ENCODE data around the gene WDR37.

Gene WDR37

DNA sequence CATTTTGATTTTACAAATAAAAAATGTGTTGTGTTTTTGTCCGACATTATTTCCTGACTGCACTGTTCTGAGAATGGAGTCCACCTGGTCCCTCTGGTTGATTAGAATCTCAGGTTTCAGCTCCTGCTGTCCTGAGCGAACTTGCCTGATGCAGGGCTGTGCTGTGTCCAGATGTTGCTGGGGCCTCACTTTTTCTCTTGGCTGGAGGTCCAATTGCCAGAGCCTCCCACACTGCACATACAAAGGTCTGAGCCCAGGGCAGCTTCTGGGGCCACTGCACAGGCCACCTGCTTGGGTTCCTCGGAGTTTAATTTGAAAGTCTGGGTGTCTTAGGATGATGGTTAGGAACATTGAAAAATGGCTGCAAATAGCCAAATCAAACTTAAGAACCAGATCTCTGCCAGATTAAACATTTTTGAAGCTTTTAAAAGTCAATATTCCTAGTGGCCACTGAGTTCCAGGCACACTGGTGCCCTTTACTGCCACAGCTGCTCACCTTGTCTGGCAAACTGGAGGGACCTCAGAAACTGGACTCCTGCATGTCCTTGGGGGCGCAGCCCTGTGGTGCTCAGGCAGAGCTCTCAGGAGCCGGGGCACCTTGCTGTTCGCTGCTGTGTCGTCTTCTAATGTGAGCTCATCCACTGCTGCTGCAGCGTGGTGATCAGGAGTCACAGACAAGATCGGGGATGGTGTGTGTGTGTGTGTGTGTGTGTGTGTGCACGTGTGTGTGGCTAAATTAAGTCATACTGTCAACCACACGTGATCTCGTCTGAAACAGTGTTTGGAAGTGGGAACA is 75.0 kb downstream of the WDR37 start:
- no peak for DNase-seq

DNA sequence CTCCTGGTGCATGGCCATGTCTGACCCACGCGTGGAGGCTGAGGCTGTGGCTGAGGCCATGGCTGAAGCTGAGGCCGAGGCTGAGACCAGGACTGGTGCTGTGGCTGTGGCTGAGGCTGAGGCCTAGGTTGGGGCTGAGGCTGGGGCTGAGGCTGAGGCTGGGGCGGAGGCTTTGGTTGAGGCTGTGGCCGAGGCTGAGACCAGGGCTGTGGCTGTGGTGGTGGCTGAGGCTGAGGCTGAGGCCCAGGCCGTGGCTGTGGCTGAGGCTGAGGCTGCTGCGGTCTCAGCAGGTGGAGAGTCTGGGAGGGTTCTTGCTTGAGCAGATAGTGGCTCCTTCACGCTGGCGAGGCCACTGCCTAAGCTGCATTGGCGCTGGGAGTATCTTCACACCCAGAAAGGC is 76.4 kb downstream of the WDR37 start:
- DNase-seq, result no peak

DNA sequence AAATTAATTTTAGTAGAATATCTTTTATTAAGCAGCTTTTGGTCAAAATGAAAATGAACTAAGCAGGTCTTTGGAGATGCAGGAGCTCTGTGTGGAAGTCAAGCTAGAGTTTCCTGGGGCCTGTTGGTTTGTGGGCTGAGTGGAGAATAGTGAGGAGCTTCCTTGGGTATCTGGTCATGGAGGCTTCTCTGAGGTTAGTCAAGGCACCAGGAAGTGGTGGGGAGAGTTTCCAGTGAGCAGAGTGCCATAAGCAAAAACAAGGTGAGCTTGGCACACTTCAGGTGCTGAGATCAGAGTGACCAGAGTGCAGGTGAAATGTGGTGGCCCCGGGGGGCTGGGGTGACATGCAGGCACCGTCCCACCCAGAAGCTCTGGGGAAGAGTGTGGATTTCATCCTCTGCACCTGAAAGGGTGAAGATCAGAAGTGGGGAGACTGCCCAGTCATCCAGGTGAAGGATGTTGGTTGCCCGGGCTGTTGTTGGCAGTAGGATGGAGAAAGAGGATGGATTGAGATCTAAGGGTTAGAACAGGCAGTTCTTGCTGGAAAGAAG is 77.4 kb downstream of the WDR37 start:
- DNase-seq, result no peak

DNA sequence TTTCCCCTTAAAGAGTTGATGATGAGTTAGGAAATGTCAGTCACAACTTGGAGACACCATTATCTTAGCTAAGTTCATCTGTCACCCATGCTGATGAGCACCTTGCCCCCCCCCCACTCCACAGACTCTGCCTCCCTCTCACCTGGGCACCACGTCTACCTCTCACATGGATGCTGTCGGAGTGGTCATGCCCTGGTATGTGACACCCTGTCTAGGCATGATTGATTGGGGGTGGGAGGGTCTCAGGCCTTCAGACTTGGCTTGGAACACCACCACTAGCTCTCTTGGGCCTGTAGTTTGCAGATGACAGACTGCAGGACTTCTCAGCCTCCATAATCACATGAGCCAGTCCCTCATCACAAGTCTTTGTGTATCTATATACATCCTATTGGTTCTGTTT is 78.0 kb downstream of the WDR37 start:
- no peak for DNase-seq

DNA sequence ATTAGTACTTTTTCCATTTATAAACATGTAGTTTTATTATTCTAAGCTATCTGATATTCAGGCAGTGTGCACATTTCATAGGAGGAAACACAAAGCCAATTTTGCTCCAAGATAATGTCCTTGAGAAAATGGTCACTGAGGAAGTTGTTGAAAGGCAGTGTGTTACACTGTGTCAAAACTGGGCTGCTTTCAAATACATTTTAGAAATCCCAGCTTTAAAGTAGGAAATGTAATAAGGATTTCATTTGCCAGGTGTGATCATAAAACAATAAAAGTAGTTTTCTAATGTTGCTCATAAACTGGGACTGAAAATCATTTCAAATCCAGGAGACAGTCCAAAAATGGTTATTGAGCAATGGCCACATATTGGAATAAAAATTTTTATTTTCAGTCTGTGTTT is 80.1 kb downstream of the WDR37 start:
- no peak for DNase-seq

DNA sequence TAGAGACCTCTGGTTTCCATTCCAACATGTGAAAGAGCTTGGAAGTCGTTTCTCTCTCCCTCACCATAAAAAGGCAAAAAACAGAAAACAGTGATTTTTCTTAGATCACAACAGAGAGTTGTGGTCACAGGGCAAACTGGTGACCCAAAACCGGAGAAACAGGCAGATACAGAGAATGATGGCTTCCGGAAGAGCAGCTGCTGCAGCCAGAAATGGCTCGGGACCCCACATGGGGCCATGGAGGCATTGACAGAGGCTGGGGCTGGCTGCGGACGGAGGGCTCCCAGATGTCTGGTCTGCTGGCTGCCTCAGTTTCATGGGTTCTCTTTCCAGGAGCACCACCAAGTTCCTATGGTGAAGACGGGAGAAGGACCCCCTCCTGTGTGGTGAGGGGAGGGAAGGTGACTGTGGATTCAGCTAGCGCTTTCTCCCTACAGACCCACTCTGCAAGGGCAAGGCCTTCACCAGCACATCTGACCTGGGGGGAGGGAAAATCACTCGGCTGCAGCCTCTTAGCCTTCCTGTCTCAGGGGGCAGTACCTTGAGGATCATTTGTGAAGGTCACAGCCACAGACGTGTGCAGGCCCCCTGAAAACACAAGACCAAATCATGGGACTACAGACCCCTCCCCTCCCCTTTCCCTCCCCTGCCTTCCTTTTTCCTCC is 81.4 kb downstream of the WDR37 start:
- DNase-seq, result no peak

DNA sequence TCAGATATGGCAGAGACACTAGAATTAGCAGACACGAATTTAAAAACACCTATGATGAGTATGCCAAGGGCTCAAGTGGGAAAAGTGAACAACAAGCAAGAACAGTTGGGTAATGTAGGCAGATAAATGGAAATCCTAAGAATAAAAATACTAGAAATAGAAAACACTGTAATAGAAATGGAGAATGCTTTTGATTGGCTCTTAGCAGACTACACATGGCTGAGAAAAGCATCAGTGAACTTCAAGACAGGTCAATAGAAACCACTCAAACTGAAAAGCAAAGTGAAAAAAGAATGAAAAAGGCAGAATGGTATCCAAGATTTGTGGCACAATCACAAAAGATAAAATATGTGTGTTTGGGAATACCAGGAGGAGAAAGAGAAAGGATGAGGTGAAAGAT is 82.3 kb downstream of the WDR37 start:
- DNase-seq, result no peak

DNA sequence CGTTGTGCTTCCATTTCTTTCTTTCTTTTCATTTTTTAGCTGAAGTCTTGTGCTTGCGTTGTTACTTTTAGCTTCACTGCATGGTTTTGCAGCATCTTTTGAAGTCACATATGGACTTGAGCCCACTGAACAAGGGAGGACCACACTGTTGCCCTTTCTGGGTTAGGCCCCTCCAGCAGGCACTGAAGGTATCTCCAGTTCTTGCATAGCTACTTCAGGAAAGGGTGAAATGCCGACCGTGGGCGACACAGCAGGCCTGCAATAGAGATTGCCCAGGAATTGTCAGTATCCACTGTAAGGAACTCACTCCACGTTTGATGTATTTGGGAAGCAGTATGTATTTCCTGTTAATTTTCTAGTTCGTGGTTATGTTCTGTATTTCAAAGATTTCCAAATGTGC is 85.1 kb downstream of the WDR37 start:
- no peak for DNase-seq

DNA sequence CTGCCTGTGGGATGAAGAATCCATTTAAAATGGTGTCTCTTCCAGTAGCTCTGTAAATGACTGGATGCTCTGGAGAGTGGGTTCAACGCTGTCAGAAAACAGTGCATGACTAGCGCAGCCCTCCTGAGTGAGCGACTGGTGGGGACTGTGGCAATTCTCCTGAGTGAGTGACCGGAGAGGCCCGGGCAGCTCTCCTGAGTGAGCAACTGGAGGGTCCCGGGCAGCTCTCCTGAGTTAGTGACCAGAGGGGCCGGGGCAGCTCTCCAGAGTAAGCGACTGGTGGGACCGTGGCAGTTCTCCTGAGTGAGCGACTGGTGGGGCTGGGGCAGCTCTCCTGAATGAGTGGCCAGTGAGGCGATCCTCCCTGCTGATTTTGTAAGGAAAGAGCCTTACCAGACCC is 85.5 kb downstream of the WDR37 start:
- no peak for DNase-seq

DNA sequence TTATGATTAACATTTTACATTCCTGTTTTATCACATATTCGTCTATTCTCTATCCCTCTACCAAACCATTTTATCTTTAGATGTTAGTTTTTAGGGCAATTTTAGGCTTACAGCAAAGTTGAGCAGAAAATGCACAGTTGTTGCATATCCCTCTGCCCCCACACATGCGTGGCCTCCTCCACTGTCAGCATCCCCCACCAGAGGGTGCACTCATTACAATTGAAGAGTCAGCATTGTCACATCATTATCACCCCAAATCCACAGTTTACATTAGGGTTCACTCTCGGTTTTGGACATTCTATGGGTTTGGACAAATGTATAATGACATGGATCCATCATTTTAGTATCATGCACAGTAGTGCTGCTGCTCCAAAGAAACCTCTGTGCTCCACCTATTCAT is 86.4 kb downstream of the WDR37 start:
- no peak for DNase-seq

DNA sequence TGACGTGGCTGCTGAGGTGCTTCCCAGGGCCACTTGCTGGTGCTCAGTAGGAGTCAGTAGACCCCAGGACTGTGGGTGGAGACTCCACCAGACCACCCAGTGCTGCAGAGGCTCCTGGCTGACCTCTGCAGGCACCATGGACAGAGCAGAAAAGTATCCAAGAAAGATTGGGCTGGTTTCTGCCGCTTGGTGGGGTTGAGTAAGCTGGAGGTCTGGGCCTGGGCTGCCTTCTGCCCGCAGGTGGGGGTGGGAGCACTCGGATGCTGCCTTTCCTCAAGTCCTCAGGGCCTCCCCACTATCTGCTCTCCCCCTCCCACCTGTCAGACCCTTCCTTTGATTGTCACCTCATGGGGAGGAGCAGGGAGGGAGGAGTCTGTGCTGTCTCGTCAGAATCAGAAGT is 91.6 kb downstream of the WDR37 start:
- DNase-seq, result no peak

DNA sequence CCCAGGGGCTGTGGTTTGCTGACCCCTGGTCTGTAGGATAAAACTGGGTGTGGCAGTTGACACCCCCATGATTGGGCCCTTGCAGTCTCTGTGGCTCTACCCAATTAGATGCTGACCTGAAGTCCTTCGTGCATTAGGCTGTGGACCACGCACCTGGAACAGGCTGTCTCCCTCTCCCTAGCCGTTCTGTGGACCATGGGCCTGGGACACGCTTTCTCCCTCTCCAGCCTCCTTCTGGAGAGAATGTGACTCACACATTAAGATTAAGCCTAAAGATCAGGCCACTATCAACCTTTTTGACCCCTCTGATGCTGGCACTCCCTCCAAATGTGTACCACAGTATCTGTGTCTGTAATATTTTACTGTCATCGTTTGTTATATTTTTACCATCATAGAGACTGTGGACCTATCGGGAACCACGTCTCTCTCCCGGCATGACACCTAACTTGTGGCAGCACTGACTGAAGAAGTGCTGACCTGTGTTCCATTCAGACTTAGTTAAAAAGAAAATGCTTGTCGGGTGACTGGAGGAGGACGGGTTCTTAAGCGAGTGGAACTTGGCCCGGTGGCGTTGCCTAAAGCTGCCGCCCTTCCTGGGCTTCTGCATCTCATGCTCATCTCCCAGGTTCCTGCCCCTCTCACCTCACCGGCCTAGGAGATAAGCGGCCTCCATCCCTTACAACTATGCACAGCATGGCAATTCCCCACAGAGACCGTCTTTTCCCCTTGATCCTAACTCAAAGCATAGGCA is 92.8 kb downstream of the WDR37 start:
- no peak for DNase-seq

DNA sequence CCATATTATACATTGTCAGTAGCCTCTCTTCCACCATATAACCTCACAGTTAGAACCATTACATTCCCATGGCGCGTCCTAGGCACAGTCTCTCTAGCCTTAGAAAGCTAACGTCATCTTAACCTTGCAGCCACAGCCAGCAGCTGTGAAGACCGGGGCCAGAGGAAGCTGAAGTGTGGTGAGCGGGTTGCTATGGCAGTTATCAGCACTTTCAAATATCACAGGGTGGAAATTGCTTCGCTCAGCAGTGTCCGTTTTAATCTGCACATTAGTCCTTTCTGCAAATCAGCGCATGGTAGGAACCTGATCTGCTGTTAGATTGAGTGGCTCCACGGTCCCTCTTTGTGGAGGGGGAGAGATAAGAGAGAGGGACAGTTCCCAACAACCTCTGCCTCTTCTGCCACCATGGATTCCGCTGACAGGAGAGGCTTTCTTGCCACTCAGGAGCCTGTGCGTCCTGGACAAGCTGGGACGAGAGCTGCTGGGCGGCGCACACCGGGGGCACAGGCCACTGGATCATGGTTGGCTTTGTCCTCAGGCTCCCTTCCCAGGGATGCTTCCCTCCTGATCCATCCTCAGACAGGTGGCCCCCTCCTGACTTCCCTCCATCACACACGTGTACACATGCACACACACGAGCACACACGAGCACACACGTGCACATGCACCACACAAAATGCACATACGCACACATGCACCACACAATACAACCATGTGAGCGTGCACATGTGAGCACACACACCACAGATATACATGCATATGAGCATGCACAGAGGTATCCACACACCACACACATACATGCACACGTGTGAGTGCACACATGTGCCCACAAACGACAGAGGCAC is 93.8 kb downstream of the WDR37 start:
- no peak for DNase-seq

DNA sequence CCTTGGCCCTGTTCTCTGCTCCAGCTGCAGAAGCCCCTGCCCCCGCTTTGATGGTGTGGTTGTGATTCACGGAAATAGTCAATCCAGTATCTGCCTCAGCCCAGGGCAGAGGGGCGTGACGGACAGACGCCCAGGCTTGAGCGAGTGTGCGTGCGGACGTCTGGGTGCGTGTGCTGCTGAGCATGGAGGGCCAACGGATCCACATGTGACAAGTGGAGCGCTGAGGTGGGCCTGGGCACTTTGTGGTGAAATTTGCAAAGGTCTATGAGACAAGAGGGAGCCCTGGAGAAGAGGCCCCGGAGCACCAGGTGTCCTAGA is 94.4 kb downstream of the WDR37 start:
- DNase-seq, result no peak

DNA sequence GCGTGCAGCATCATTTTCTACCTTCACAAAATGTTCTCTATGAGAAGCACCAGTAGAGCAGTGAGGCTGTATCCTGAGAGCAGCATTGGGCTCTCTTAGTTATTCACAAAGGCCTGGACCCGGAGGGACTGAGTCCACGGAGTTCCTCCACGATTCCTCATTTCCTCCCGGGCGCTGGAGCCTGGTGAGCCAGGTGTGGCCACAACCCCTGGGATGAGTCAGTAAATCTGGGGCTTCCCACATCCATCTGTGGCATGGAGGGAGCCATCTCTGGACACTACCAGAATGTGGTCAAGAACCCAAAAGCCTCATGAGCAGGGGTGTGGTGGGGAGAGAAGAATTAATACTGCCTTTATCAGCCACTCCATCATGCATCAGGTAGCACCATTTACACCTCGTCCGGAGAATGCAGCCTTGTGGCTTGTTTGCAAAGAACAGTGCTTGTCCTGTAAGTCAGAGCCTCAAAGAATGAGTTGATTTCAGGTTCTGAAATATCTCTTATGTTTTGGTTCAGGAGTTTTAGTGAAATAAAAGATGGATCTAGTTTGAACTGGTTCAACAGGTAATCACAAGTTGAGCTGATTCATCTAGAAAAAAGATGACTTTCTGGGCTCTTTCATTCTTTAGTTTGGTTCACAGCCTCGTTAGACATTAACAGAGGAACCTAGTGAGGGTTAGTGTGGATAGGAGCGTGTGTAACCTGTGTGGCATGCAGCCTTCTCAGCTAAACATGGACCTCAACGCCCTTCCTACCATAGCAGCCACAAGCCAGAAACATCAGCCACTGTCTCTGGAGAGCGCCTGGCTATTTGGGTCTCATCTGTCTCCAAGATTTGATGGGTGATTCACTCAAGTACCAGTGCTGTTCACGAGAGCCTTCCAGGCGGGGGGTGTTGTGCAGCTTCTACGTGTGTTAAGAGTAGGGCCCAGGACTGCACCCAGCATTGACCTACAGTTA is 95.2 kb downstream of the WDR37 start:
- DNase-seq, result no peak

DNA sequence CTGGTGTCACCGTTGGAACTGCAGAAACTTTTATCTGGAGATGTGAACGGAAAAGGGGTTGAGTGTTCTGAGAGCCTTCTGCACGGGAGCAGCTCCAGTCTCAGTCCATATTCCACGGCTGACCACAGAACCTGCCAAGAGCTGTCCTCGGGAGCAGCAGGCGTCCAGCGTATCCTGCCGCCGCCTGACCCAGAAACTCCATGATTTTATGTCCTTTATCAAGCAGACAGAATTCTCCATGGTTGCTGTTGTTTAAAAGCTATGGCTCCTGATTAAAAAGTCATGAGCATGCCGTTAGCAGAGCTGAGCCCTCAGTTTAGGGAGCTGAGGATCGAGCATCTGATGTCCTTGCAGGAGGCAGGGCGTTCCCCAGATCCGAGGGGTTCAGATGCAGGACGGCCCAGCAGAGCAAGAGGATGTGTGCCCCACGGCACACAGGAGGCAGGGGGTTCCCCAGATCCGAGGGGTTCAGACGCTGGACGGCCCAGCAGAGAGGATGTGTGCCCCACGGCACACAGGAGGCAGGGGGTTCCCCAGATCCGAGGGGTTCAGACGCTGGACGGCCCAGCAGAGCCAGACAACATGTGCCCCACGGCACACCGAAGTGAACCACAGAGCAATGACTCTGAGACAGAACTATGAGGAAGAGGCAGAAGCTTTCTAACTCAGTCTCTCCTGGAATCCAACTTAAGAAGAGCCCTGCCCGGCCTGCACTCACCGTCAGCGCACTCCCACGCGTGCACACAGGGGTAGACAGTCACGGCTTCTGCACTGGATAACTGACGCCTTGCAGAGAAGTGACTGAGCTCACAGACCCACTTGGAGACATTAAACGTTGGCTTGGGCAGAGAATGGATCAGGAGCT is 96.4 kb downstream of the WDR37 start:
- no peak for DNase-seq

DNA sequence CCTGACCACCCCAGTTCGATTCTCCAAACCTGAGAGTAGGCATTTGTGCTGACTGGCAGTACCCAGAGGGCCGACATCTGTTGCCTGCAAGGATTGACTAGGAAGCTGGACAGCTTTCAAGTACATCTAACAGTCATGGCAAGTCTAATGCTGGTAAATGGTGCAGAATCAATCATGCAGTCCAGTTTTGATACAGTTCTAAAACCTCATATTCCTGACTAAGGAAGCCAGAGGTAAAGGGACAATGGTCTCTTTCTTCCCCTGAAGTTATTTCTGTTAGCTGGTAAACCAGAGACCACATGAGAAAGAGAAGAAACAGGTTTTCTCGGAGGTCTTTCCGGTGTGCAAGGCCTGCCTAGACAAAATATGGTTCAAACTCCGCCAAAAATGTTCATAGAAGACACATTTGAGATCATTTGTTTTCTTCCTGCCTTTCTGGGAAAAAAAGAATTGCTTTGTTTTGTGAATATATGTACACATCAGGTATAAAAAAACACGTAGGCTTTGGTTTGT is 97.1 kb downstream of the WDR37 start:
- DNase-seq, result no peak

DNA sequence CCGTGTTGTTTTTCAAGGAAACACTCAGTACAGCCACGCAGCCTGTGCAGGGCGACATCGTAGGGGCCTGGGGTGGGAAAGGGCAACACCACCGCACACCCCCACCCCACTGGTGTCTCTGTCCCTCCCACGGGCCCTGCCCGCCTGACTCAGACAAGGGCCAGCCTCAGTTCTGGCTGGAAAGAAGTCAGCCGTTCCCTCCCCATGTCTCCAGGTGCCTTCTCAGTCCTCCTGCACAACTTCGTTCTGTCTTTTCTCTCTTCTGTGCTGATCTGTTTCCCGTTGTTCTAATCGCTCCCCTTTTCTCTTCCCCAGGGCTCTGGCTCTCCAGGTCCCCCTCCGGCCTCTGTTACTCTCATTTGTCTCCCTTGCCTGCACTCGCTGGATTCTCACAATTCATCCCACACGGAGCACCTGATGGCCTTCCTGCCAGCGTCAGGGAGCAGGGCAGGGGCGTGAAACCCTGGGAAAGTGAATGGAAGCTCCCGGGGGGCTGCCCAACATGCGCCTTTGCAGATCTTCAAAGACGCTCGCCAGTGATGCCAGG is 97.7 kb downstream of the WDR37 start:
- no peak for DNase-seq

DNA sequence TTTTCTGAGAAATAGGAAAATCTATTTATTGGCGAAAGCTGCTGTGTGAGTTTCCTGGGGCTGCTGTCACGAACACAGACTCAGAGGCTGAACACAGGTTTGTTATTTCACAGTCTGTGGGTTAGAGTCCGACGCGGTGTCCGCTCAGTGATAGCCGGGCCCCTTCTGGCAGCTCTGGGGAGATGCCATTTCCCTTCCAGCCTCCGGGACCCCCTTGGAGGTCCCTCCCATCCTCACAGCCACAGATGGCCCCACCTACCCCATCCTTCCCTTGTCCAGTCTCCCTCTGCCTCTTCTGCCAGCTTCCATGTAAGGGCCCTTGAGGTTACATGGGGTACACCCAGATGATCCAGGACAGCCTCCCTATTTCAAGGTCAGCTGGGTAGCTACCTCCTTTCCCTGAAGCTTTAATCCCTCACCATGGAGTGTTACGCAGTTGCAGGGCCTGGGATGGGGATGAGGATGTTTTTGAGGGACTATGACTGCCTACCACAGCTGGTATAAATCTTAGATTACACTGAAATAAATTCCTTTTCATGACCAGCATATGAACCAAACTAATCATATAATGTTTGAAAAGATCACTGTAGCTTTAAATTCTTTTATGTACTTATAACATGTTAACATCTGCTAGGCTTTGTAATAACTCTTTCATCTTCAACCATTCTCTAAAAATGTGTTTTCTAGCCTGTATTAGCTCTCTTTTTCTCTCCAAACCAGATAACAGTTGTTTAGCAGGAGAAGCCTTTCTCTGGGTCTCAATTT is 98.5 kb downstream of the WDR37 start:
- DNase-seq, result no peak

Data from NCI-H1092 (cell line).